Measurements from ENCODE around the gene LAGE3.

Gene LAGE3

DNA sequence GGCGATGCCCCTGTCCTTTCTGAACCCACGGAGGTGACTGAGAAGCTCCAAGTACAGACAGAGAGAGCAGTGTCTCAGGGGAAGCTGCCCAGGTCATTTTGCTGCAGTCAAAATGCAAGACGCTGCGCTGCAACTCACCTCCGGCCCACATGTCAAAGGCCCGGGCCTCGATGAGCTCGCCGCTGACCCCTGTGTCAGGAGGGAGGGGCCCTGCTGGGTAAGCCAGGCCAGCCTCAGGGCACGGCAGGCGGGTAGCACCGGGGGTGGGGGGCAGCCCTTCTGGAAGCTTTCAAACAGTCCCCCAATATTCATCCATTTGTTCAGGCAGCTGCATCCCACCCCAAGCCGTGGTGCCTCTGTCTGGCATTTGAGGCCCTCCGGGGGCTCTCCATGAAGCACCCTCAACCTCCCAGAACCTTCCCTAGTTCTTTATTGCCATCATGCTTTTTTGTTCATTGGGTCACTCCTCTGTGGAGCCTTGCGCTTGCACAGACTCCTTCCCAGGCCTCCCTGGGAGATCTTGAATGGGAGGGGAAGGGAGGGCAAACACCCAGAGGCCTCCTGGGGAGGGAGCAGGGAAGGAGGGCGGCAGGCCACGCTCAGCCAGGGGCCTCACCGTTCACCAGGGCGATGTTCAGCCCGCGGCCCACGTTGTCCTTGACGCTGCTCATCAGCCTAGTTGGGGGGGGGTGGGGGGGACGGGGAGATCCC, 28.7 kb upstream of the LAGE3 start:
- ATAC-seq (ENCODE audit: low read depth) (no peak), DNase-seq (ENCODE audit: low spot score) (no peak)
- Histone ChIP-seq H3K4me3 (ENCODE audit: severe bottlenecking) (no peak overlapping the region), H3K9me3 (ENCODE audit: severe bottlenecking) (no peaks in the 10 kb centered on the region), H3K27me3 (ENCODE audit: insufficient read depth, poor library complexity, severe bottlenecking) (no peaks in the 10 kb centered on the region), H3K36me3 (ENCODE audit: low read depth) (no peaks in the 10 kb centered on the region), H3K27ac (ENCODE audit: poor library complexity, severe bottlenecking) (no peak overlapping the region), H3K4me1 (ENCODE audit: insufficient read depth, poor library complexity, severe bottlenecking) (peaks cover 2% of the 10 kb centered on the region)
- TF ChIP-seq, protein P1, sequence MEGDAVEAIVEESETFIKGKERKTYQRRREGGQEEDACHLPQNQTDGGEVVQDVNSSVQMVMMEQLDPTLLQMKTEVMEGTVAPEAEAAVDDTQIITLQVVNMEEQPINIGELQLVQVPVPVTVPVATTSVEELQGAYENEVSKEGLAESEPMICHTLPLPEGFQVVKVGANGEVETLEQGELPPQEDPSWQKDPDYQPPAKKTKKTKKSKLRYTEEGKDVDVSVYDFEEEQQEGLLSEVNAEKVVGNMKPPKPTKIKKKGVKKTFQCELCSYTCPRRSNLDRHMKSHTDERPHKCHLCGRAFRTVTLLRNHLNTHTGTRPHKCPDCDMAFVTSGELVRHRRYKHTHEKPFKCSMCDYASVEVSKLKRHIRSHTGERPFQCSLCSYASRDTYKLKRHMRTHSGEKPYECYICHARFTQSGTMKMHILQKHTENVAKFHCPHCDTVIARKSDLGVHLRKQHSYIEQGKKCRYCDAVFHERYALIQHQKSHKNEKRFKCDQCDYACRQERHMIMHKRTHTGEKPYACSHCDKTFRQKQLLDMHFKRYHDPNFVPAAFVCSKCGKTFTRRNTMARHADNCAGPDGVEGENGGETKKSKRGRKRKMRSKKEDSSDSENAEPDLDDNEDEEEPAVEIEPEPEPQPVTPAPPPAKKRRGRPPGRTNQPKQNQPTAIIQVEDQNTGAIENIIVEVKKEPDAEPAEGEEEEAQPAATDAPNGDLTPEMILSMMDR (IDR thresholded peaks at IDR 0.05; ENCODE audit: poor library complexity, severe bottlenecking), result no peak

DNA sequence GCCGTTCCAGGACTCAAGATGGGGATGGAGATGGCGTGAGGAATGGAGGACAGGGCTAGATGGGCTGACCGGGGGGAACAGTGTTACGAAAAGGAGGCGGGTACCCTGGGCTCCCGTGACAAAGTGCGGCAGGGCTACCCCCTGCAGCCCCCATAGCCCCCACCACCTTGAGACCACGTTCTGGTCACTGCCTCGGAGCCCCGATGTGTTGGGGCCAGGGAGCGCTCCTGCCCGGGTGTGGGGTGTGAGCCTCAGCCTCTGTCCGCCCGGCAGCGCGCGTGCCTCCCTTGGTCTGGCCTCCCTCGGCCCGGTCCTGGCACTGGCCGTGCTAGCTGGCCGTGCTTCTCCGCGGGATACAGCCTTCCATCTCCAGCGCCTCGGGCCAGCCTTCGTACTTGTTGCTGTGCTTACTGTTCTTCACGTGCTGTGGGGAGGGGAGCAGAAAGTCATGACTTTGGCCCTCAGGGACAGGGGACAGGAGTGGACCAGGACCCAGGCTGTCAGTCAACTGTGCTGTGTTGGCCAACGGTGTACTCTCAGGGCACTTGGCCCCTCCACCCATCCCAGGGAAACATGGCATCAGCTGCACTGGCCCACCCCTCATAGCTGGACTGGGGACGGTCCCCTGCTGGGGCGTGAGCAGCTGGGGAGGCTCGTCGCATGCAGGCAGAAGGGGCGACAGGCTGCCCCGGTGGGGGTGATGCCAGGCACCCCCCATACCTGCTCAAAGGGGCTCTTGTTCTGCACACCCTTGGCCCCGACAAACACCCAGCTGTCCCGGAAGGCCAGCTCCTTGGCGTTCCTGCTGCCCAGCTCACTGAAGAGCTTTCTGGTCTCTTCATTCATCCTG, 27.6 kb upstream of the LAGE3 start:
- Histone ChIP-seq H3K9me3 (ENCODE audit: severe bottlenecking) (no peaks in the 10 kb centered on the region), H3K4me1 (ENCODE audit: insufficient read depth, poor library complexity, severe bottlenecking) (peaks cover 2% of the 10 kb centered on the region), H3K36me3 (ENCODE audit: low read depth) (no peaks in the 10 kb centered on the region), H3K27me3 (ENCODE audit: insufficient read depth, poor library complexity, severe bottlenecking) (no peaks in the 10 kb centered on the region), H3K4me3 (ENCODE audit: severe bottlenecking) (no peak overlapping the region), H3K27ac (ENCODE audit: poor library complexity, severe bottlenecking) (peak overlapping the region; percentile 40)
- ATAC-seq (ENCODE audit: low read depth) (no peak), DNase-seq (ENCODE audit: low spot score) (no peak)
- TF ChIP-seq, protein P1 (IDR thresholded peaks at IDR 0.05; ENCODE audit: poor library complexity, severe bottlenecking), result no peak

DNA sequence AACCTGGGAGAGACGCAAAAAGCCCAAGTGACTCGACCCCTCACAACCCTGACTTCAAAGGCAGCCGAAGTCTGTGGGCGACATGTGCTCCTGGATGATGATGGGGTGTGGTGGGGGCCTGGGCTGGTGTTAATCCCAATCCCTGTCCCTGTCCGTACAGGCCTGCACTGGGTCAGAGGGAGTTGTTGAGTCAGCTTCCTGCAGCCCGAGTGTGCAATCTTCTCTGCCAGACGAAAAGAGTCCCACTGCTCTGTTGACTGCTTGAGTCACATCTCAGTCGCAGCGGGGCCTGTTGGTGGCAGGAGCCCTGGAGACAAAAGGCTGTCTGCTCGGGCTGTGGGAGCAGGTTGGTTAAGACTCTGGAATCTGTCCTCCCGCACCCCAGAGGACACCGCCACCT, 26.7 kb upstream of the LAGE3 start:
- DNase-seq (ENCODE audit: low spot score), result no peak
- ATAC-seq (ENCODE audit: low read depth), result peak; percentile 73
- no peaks in the 10 kb centered on the region for H3K9me3 ChIP-seq (ENCODE audit: severe bottlenecking)

DNA sequence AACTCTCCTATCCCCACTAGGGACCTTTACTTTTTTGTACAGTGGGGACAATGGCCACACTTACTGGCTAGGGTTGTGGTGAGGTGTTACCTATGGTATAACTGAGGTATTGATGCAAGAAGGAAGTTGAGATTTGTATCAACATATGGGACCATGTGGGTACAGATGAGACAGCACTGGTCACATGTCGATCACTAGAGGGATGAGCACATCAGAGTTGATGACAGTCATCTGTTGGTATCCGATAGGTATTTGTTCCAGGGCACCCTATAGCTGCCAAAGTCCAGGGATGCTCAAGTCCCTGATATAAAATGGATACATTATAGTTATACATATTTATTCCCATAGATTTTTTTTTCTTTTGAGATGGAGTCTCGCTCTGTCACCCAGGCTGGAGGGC, 23.9 kb upstream of the LAGE3 start:
- no peak overlapping the region for H3K4me3 ChIP-seq (ENCODE audit: severe bottlenecking)
- no peak for ATAC-seq (ENCODE audit: low read depth)
- H3K4me1 ChIP-seq (ENCODE audit: insufficient read depth, poor library complexity, severe bottlenecking), result peaks cover 2% of the 10 kb centered on the region
- no peaks in the 10 kb centered on the region for H3K27me3 ChIP-seq (ENCODE audit: insufficient read depth, poor library complexity, severe bottlenecking)
- H3K36me3 ChIP-seq (ENCODE audit: low read depth), result no peaks in the 10 kb centered on the region
- no peak overlapping the region for H3K27ac ChIP-seq (ENCODE audit: poor library complexity, severe bottlenecking)
- DNase-seq (ENCODE audit: low spot score), result no peak
- H3K9me3 ChIP-seq (ENCODE audit: severe bottlenecking), result no peaks in the 10 kb centered on the region
- TF ChIP-seq, protein P1 (IDR thresholded peaks at IDR 0.05; ENCODE audit: poor library complexity, severe bottlenecking), result no peak

More for the DNA sequence above, 26.7 kb upstream of the LAGE3 start:
- TF ChIP-seq, protein P1 (IDR thresholded peaks at IDR 0.05; ENCODE audit: poor library complexity, severe bottlenecking), result no peak
- Histone ChIP-seq H3K36me3 (ENCODE audit: low read depth) (no peaks in the 10 kb centered on the region), H3K27me3 (ENCODE audit: insufficient read depth, poor library complexity, severe bottlenecking) (no peaks in the 10 kb centered on the region), H3K4me1 (ENCODE audit: insufficient read depth, poor library complexity, severe bottlenecking) (peaks cover 2% of the 10 kb centered on the region), H3K27ac (ENCODE audit: poor library complexity, severe bottlenecking) (peak overlapping the region; percentile 40), H3K4me3 (ENCODE audit: severe bottlenecking) (no peak overlapping the region)
